NCI-H748 treated with DMSO at 0.1 percent for 48 hours (cell line): ENCODE results near the gene SPTBN1.

Source experiments
- DNase-seq: peaks from one replicate; lab custom pipeline; 2025; lab: John Stamatoyannopoulos, UW

The SPTBN1 gene

DNA sequence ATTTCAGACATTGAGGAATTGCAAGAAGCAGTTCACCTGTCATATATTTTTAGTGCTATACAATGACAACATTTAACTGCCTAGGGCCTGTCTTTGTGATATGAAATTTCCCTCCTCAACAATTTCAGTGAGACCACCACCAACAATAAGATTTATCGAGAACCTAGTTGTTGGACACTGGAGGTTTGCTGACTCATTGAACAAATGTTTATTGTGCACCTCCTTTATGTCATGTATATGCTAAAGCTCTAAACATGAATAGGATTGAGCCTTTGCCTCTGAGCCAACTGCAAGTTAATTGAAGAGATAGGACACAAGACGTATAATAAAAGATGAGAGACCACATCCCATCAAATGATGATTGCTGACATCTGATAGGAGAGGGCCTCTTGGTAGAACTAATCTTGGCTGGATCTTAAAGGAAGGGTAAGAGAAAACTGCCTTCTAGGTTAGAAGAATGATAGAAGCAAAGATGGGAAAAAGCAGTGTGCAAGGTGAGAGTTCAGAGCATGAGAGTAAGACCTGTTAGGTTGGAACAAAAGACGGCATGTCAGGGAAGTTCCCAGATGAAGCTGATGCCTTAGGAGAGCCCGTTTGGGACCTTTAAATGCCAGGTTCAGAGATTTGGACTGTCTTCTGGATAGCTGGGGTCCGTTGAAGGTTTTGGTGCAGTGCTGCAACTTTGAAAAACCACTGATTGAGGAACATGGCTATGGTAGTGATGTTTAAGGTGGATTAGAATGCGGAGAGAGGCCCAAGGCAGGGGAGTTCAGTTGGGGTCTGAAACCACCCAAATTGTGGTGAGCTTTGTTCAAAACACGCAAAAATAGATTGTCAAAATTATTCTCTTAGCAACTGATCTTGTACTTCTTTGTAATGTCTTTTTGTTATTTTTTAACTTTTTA lies 134.3 kb downstream of the SPTBN1 start:
- no peak for DNase-seq

DNA sequence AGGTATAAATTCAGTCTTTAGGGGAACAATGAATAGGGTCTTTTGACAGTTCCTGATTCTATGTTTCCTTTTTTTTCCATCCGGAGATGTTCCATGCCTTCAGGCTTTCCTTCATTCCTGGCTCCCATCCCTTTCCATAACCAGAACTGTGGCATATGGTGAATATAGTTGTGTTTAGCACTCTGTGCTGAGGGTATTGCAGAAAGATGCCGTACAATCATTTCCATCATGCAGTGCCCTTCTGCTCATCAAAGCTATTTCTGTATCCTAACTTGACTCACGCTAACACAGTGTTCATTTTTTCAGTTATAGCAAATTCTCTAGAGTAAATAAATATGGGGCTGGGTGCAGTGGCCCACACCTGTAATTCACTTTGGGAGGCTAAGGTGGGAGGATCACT lies 135.4 kb downstream of the SPTBN1 start:
- no peak for DNase-seq

DNA sequence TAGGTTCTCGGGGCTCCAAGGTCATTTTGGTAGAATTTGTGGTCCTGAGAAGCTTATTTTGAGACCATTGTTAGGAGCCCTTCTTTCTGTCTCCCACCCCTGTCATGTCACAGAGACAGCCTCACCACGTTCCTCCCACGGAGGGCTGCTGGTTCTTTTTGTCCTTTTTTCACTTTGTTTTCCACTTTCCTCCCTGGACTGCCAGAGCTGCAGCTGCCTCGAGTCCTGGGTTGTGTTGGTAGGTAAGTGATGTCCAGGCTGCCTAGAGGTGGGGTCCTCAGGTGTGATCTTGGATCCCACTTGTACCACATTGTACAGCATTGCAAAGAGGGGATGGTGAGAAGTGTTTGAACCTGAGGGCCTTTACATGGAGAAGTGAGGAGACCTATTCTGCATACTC lies 137.1 kb downstream of the SPTBN1 start:
- no peak for DNase-seq

DNA sequence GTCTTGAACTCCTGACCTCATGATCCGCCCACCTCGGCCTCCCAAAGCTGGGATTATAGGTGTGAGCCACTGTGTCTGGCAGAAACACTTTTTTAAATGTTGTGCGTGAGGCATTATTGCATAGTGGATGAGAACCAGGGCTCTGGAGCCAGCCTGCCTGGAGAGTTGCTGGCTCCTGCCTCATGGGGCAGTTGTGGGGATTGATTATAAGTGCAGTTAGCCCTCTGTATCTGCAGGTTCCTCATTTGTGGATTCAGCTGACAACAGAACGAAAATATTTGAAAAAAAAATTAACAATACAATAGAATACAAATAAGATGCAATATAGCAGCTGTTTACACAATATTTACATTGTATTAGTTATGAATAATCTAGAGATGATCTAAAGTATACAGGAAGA lies 137.9 kb downstream of the SPTBN1 start:
- DNase-seq = no peak

DNA sequence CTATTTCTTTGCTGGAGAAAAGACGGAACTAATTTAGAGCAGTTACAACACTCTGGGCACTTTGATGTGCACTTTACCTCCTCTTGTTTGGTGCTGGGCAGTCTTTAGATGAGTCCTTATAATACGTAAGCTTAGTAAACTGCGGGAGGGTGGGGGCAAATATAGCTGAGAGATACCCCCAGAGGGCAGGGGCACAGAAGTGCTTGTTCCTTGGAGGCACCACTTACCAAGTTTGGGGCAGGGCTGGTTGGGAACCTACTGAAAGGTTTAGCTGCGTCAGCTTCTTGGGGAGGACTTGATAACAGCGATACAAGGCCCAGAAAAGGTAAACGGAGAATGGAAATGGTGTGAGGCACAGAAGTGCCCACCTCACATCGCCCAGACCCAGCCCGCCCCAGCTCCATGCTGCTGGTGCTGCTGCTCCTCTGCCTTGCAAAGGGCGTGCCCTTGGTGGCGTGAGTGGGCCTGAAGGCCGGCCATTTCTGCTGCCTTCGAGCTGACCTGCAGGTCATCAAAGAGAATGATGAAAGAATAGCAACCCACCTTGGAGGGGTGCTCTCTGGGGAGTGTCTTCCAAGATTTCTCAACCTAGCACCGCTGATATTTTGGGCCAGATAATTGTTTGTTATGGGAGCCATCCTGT lies 139.2 kb downstream of the SPTBN1 start:
- DNase-seq = no peak

DNA sequence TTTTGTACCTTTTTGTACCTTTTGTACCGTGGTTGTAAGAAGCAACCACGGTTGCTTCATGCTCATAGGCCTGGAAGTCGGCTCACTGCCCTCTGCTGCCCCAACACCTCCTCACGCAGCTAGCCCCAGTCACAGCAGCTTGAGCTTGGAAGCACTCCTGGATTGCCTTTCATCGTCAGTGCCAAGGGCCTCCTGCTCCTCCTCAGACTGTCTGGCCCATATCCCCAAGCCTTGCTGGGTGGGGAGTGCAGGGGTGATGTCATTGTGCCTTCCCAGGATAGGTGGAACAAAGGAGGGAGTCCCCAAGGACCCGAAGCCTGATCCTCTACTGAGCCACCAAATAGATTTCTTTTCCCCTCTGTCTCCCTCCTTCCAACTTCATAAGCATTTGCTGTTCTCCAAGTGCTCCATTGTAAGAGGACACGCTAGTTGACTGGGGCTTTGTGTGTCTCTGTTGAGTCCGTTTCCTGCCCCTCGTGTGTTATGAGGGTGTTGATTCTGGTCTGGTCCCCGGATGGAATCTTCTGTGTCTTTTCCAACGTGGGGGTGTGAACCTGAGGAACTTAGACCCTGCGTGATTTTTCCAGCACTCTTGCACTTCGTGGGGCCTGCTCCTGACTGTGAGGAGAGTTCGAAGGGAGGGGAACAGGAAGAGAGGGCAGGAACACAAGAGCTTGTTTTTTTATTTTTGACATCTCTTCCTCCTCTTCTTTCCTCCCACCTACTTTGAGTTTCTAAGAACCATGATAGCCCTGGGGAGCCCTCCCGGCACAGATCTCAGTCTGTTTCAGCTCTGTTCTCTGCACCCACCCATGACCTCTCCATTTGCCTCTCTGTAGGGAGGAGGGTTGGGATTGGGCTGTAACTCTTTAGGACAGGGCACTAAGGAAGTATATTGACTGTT lies 140.1 kb downstream of the SPTBN1 start:
- DNase-seq = no peak

DNA sequence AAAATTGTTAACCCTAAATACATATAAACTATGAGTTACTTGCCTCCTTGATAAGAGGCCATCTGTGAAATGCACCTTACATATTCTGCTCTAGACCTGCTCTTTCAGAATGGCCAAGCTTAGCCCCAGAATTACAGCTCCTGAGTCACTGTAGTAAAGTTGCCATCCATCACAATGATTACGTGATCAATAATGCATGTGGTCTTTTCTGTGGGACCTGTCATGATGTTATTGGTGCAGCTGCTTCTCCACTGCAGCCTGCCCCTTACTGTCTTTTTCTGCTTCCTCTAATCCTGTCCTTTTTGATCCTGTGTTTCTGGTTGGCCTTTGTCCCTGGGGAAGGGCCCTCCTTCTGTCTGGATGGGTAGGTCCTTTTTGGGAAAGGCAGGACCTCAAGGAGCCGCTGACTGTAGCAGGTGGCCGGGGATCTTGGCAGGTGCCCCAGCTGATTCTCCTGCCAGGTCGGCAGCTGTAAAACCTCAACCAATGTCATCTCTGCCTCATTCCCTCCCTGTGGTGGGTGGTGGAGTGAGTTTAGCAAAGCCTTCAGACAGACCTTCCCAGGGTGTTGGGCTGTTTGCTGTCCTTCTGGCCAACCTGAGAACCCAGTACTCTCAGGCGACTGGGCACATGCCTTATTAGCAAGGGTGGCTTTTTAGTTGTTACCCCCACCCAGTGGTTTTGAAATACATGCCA lies 141.2 kb downstream of the SPTBN1 start:
- no peak for DNase-seq

DNA sequence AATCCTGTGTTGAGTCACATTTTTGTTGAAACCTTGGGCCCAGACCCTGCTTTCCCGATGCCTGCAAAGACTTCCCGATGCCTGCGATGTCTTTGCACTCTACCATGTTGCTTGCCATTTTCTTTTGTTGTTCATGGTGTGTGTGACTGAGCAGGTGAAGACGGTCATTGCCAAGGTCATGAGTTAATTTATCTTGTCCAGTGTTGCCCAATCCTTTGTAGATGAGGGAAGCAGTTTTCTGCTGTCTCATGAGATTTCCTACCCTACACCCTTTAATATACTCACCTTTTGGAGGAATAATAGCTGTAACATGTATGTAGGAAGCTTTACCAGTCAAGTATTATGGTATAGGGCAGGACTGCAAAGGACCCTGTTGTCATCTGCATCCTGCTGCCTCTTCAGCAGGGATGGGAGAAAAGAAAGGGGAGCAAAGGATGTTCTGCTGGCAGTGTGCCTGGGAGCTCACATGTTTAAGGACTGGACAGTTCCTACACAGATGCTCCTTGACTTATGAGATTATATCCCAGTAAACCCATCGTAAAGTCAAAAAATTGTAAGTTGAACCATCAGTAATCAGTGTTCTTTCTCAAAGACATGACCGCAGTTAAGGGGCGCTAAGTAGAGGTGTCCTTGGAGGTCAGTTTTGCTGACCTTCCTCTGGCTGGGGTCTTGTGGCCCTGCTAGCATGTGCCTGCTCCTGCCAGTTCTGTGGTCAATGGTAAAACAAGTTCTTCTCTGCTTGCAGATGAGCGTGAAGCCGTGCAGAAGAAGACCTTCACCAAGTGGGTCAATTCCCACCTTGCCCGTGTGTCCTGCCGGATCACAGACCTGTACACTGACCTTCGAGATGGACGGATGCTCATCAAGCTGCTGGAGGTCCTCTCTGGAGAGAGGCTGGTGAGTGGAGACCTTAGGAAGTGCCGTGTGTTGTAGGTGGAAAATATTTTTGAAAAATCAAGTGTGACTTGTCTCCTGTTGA lies 142.5 kb downstream of the SPTBN1 start:
- DNase-seq = no peak

DNA sequence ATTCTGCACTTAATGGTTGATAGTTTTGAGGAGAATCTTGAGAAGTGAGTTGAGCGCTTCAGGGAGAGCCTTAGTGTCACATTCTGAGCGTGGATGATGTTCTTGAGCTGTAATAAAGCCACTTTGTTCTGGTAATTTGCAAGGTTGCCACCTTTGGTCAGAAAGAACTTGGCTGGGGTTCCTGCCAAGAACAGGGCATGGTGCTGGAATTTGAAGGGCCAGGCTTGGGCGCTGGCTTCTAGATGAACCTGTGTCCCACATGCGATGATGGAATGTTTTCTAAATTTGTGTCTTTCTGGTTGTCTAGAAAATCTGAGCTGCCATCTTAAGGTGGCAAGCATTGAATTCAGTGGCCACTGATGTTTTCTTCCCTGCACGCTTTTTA lies 143.2 kb downstream of the SPTBN1 start:
- no peak for DNase-seq

DNA sequence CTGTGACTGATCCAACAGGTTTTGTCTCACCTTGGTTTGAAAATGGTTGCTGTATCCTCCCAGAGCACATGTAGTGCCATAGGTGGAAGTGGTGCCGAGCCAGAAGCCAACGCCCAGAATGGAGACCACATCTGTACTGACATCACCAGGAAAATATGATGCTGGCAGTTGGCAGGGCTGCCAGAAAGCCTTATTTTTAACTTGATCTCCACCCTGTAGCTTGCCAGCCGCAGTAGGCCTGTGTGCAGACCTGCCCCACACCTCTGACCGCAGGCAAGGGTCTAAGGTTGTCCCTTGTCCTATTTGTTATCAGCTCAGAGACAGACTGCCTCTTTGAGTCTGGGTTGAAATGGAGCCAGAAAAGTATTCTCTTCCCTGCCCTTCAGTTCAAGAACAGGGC lies 143.8 kb downstream of the SPTBN1 start:
- no peak for DNase-seq

DNA sequence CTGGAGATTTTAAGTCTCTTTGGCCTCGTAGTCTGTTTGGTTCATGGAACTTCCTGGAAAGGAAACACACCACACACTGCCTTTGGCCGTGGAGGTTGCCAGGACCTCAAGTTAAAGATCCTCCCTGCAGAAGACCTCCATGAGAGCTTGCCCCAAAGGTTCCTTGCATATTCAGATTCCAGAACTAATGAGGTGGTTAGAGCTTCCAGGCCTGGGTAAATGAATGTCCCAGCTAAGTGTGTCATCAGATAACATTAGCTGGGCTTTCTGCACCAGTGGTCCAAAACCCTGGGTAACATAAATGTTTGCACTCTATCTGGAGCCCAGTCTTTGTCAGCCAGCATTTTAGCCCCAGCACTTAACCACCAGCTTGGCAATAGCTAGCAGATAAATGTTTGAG lies 145.2 kb downstream of the SPTBN1 start:
- no peak for DNase-seq

DNA sequence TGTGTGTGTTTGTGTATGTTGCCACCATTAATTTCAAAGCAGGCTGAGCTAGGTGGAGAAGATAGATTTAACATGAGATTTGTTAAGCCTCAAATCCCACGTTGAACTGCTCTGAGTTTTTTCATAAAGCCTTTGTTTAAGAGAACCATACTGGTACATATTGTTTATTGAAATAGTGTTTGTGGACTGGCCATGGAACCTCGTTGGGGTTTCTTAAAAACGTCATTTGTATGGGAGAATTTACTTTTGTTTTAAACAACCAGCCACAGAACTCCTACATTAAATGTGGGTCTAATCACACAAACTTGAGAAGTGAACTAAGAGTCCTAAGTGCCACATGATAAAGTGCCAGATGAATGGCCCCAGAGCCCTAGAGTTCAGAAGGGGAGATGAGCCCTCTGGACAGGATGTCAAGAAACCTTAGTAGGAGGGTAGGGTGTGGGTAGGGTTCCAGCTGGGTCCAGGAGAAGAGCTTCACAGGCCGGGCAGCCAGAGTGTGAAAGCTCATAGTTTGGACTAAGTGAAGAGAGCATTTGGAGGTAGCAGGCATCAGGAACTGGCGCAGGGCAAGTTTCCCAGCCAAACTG lies 146.7 kb downstream of the SPTBN1 start:
- DNase-seq = no peak

DNA sequence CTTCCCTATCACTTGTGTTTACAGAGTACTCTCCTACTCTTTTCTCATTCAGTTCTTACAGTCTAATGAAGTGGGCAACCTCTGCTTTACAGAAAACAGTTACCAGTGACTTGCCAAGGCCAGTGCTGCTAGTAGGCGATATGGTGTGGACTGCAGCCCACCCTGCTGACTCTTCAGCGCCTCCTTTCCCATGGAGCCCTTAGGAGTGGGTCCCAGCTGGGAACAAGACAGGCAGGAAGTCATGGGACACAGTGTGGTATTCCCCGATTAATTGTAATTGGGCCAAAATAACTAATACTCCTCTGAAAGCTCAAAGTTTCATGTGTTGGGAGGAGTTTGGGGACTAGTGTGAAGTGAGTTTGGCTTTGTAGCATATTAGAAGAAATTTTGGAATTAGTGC lies 147.2 kb downstream of the SPTBN1 start:
- no peak for DNase-seq

DNA sequence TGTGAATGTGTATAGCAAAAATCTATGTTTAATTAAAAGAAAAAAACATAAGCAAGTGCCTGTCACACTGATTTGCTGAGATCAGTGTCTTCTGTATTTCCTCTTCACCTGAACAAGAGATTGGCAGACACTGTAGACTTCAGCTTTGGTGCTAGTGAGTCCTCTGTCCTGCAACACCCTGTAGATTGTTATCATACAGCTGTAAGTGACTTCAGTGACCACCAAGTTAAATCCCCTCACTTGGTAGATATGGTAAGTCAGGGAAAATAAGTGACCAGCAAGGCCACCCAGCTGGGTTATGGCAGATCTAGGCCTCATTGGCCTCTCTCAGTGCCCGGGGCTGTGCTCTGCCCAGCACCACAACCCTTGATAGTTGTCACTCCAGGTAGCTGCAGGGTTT lies 147.7 kb downstream of the SPTBN1 start:
- DNase-seq = no peak

DNA sequence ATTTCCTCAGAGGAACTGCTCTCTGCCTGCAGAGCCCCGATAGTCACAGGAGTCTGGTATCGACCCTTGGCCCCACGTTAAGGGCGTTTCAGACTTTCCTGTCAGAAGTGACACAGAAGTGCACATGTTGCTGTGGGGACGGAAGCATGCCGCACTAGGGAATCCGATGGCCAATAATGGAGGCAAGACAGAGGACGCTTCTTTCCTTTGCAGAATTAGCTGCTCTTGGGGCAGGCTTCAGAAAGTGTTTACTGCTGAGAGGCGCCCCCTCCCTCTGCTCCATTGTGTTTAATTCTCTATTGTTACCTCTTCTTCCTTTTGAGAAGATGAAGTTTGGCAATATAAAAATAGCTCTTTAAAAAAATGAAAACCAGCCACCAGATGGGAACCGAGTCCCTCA lies 148.7 kb downstream of the SPTBN1 start:
- no peak for DNase-seq

DNA sequence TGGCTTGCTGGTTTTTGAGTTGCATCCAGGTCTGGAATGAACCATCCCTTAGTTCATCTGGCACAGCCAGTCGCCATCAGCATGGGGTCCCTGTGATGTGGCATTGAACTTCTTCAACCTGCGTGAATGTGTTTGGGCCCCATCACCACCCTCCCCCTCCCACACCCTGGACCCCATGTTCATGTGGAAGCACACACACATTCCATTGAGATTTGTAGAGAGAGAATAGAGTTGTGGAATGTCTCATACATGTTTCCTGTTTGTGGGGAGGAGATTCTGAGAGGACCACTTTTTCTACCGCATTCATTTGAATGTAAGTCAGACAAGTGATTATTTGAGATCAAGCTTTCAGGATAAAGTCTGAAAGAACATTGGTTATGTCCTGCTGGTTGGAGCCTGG lies 149.7 kb downstream of the SPTBN1 start:
- DNase-seq = no peak

DNA sequence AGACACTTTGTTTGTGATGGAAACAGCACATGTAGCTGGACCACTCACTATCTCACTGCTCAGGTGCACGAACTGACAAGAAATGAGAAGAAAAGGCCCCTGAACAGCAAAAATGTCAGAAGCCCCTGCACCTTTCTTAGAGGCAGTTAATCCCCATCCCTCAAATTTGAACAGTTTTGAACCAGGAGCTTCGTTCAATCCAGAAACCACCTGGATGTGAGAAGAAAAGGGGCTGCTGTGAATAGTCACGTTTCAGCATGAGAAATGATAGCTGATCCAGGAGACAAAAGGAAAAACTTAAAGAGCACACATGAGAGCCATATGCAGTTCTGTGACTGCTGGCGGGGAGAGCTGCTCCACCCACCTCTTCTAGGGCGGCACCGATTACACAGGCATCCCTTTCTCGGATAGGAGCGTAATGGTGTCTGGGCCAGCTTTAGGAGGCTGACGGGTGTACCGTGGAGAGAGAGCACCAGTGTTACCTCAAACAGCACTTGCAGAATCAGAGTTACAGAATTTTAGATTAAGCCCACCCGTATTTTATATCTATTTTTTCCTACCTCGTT lies 150.3 kb downstream of the SPTBN1 start:
- DNase-seq = no peak

DNA sequence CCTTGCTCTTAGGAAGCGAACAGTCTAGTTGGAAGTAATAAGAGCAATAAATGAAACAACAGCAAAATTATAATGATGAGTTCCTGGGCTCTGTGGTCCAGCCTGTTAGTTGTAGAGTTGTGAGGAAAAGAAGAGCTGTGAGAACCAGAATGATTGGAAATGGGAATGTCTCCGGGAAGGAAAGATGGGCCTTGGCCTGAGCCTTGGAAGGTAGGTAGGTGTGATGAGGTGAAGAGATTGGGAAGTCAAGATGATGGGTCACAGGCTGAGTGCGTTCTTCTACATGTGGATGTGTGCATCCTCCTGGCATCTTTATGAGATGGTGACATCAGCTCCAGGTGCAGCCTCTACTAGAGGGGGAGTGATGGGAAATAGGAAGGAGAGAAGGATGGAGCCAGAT lies 152.1 kb downstream of the SPTBN1 start:
- DNase-seq = no peak

DNA sequence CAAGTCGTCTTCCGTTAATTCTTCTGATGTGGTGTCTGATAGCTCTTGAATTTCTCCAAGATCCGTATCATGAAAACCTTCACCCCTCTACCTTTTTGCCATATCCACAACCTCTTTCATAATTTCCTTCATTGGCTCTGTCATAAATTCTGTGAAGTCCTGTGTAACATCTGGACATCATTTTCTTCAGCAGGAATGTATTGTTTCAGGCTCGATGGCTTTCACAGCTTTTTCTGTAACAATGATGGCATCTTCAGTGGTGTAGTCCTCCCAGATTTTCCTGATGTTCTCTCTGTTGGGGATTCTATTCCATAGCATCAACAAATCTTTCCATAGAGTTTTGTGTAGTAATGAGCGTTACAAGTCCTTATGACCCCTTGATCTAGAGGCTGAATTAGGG lies 153.1 kb downstream of the SPTBN1 start:
- DNase-seq = no peak

DNA sequence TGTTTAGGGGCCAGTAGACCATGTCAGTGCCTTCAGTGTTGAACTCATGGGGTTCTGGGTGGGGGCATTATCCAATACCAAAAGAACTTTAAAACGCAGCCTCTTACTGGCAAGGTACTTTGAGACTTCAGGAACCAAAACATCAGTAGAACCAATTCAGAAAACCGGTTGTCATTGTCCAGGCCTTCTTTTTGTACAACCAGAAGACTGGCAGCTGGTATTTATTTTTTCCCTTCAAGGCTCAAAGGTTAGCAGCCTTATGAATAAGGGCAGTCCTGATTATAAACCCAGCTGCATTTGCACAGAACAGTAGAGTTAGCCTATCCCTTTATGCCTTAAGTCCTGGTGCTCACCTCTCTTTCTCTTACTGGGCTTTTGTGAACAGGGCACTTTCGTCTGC lies 153.5 kb downstream of the SPTBN1 start:
- DNase-seq = no peak
